HEK293 (cell line): ENCODE results near the gene DYNLT4.

ENCODE experiments used
- CTCF ChIA-PET: fragments of 350-600 bp; formaldehyde crosslinking; extraction: SDS; loops from one replicate; lab custom pipeline; 2021; ENCODE audit warnings: antibody characterized with exemption; lab: Yijun Ruan, JAX
- POLR2A ChIA-PET: fragments of 300-600 bp; formaldehyde crosslinking; extraction: SDS; loops from one replicate; lab custom pipeline; 2020; ENCODE audit warnings: antibody characterized with exemption, inconsistent platforms; lab: Yijun Ruan, JAX
- H3K27ac ChIP-seq: fragments of 200-500 bp; sonication (Bioruptor generic); 2 replicates; pipeline ENCODE4 v1.5.1; 2014; ENCODE audit warnings: low read depth, low read length, control low read depth, inconsistent platforms; ENCODE audit errors: extremely low read depth
- H3K36me3 ChIP-seq, 2 experiments: fragments of 200-500 bp in 1 of 2; sonication (Bioruptor generic) in 1 of 2; 1 replicate in 1 of 2; 2 replicates in 1 of 2; pipeline ENCODE4 v1.5.1; 2014 to 2017; ENCODE audit warnings: inconsistent platforms in 2 of 2, low read length in 2 of 2; ENCODE audit not compliant: control insufficient read depth in 2 of 2, insufficient read depth in 1 of 2
- H3K4me1 ChIP-seq: fragments of 200-500 bp; sonication (Bioruptor generic); 2 replicates; pipeline ENCODE4 v1.5.1; 2014; ENCODE audit warnings: mild to moderate bottlenecking, low read length, inconsistent platforms; ENCODE audit not compliant: control insufficient read depth, insufficient read depth
- H3K4me3 ChIP-seq: 2 replicates; pipeline ENCODE4 v1.5.1; 2011; ENCODE audit warnings: low read depth, mild to moderate bottlenecking, control low read depth, low read length, moderate library complexity
- H3K9me3 ChIP-seq: fragments of 200-500 bp; sonication (Bioruptor generic); 2 replicates; pipeline ENCODE4 v1.5.1; 2014; ENCODE audit warnings: low read depth, low read length, inconsistent platforms; ENCODE audit not compliant: control insufficient read depth, insufficient read depth
- CTCF ChIP-seq: fragments of 450-650 bp; formaldehyde crosslinking; IDR thresholded peaks from 2 replicates; pipeline ENCODE4 v1.5.1; 2016; ENCODE audit warnings: missing biosample characterization, missing genetic modification characterization
- GFI1B ChIP-seq: fragments of 450-650 bp; formaldehyde crosslinking; IDR thresholded peaks from 2 replicates; pipeline ENCODE4 v1.5.1; 2016; ENCODE audit warnings: missing biosample characterization, missing genetic modification characterization
- KLF10 ChIP-seq: fragments of 450-650 bp; IDR thresholded peaks from 2 replicates; pipeline ENCODE4 v1.5.1; 2018; ENCODE audit warnings: missing biosample characterization, mild to moderate bottlenecking, missing genetic modification characterization
- SP7 ChIP-seq: fragments of 450-650 bp; formaldehyde crosslinking; IDR thresholded peaks from 2 replicates; pipeline ENCODE4 v1.5.1; 2016; ENCODE audit warnings: missing biosample characterization, missing genetic modification characterization
- ZBTB17 ChIP-seq: fragments of 450-650 bp; formaldehyde crosslinking; IDR thresholded peaks from 2 replicates; pipeline ENCODE4 v1.5.1; 2016; ENCODE audit warnings: missing biosample characterization, missing genetic modification characterization
- ZBTB20 ChIP-seq: fragments of 450-650 bp; formaldehyde crosslinking; IDR thresholded peaks from 2 replicates; pipeline ENCODE4 v1.5.1; 2016; ENCODE audit warnings: missing biosample characterization, missing genetic modification characterization
- ZBTB44 ChIP-seq: fragments of 450-650 bp; IDR thresholded peaks from 2 replicates; pipeline ENCODE4 v1.5.1; 2018; ENCODE audit warnings: missing biosample characterization, mild to moderate bottlenecking, missing genetic modification characterization
- ZIC2 ChIP-seq: fragments of 450-650 bp; formaldehyde crosslinking; IDR thresholded peaks from 2 replicates; pipeline ENCODE4 v1.5.1; 2016; ENCODE audit warnings: missing biosample characterization, missing genetic modification characterization
- ZNF335 ChIP-seq: fragments of 450-650 bp; formaldehyde crosslinking; conservative IDR thresholded peaks from 2 replicates; pipeline ENCODE4 v1.5.1; 2016; ENCODE audit warnings: missing biosample characterization, missing genetic modification characterization
- ZNF354C ChIP-seq: fragments of 450-650 bp; formaldehyde crosslinking; IDR thresholded peaks from 2 replicates; pipeline ENCODE4 v1.5.1; 2016; ENCODE audit warnings: missing biosample characterization, missing genetic modification characterization, low read depth, borderline replicate concordance
- ZNF518A ChIP-seq: fragments of 450-650 bp; formaldehyde crosslinking; conservative IDR thresholded peaks from 2 replicates; pipeline ENCODE4 v1.5.1; 2016; ENCODE audit warnings: low read depth, missing biosample characterization, missing genetic modification characterization
- ZNF600 ChIP-seq: fragments of 450-650 bp; formaldehyde crosslinking; IDR thresholded peaks from 2 replicates; pipeline ENCODE4 v1.5.1; 2016; ENCODE audit warnings: missing biosample characterization, missing genetic modification characterization
- ZNF701 ChIP-seq: fragments of 450-650 bp; formaldehyde crosslinking; IDR thresholded peaks from 2 replicates; pipeline ENCODE4 v1.5.1; 2016; ENCODE audit warnings: missing biosample characterization, missing genetic modification characterization
- TF ChIP-seq, protein P1 (sequence below): fragments of 450-650 bp; formaldehyde crosslinking; IDR thresholded peaks from 2 replicates; pipeline ENCODE4 v1.5.1; 2016; ENCODE audit warnings: missing biosample characterization, missing genetic modification characterization
- TF ChIP-seq, protein P2 (sequence below): fragments of 450-650 bp; formaldehyde crosslinking; IDR thresholded peaks from 2 replicates; pipeline ENCODE4 v1.5.1; 2016; ENCODE audit warnings: missing biosample characterization, missing genetic modification characterization
- TF ChIP-seq, protein P3 (sequence below): fragments of 450-650 bp; formaldehyde crosslinking; IDR thresholded peaks from 2 replicates; pipeline ENCODE4 v1.5.1; 2016; ENCODE audit warnings: missing biosample characterization, missing genetic modification characterization

Gene DYNLT4

GRCh38 chr1:44819608-44820327 lies 12.6 kb upstream of the DYNLT4 start (continued):
- TF ChIP-seq, protein P1, sequence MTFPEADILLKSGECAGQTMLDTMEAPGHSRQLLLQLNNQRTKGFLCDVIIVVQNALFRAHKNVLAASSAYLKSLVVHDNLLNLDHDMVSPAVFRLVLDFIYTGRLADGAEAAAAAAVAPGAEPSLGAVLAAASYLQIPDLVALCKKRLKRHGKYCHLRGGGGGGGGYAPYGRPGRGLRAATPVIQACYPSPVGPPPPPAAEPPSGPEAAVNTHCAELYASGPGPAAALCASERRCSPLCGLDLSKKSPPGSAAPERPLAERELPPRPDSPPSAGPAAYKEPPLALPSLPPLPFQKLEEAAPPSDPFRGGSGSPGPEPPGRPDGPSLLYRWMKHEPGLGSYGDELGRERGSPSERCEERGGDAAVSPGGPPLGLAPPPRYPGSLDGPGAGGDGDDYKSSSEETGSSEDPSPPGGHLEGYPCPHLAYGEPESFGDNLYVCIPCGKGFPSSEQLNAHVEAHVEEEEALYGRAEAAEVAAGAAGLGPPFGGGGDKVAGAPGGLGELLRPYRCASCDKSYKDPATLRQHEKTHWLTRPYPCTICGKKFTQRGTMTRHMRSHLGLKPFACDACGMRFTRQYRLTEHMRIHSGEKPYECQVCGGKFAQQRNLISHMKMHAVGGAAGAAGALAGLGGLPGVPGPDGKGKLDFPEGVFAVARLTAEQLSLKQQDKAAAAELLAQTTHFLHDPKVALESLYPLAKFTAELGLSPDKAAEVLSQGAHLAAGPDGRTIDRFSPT (tag by site-specific recombination), result peak; percentile 55; the same call in 1 of the 2 replicates
- no peak for TF ChIP-seq ZNF354C
- no peak for TF ChIP-seq ZBTB20 (tag by site-specific recombination)
- no peak; the same call in 1 of the 2 replicates for TF ChIP-seq ZNF335 (tag by site-specific recombination)
- TF ChIP-seq, protein P2, sequence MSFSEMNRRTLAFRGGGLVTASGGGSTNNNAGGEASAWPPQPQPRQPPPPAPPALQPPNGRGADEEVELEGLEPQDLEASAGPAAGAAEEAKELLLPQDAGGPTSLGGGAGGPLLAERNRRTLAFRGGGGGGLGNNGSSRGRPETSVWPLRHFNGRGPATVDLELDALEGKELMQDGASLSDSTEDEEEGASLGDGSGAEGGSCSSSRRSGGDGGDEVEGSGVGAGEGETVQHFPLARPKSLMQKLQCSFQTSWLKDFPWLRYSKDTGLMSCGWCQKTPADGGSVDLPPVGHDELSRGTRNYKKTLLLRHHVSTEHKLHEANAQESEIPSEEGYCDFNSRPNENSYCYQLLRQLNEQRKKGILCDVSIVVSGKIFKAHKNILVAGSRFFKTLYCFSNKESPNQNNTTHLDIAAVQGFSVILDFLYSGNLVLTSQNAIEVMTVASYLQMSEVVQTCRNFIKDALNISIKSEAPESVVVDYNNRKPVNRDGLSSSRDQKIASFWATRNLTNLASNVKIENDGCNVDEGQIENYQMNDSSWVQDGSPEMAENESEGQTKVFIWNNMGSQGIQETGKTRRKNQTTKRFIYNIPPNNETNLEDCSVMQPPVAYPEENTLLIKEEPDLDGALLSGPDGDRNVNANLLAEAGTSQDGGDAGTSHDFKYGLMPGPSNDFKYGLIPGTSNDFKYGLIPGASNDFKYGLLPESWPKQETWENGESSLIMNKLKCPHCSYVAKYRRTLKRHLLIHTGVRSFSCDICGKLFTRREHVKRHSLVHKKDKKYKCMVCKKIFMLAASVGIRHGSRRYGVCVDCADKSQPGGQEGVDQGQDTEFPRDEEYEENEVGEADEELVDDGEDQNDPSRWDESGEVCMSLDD (tag by site-specific recombination), result no peak
- peak; percentile 73 for TF ChIP-seq SP7 (tag by site-specific recombination)
- TF ChIP-seq, protein P3, sequence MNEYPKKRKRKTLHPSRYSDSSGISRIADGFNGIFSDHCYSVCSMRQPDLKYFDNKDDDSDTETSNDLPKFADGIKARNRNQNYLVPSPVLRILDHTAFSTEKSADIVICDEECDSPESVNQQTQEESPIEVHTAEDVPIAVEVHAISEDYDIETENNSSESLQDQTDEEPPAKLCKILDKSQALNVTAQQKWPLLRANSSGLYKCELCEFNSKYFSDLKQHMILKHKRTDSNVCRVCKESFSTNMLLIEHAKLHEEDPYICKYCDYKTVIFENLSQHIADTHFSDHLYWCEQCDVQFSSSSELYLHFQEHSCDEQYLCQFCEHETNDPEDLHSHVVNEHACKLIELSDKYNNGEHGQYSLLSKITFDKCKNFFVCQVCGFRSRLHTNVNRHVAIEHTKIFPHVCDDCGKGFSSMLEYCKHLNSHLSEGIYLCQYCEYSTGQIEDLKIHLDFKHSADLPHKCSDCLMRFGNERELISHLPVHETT (tag by site-specific recombination), result no peak; the same call in 1 of the 2 replicates
- TF ChIP-seq, all 188 proteins: peak for 44

GRCh38 chr1:44819196-44819607 lies 12.1 kb upstream of the DYNLT4 start:
- Histone ChIP-seq H3K9me3 (no peaks in the 10 kb centered on the region), H3K4me3 (peak overlapping the region; percentile 5), H3K4me1 (no peaks in the 10 kb centered on the region), H3K27ac (peak overlapping the region; percentile 0; the same call in 1 of the 2 replicates), H3K36me3 (peaks cover 0 to 11% of the 10 kb centered on the region in 2 experiments; a peak in 1 of 3 replicates)
- CTCF ChIA-PET, result interaction anchor here (0.6 to 3.2 kb wide), 8 partner anchors 10 to 677 kb away, joined by 3 to 28 read pairs (median 4); partner anchors contain the start of gene PLK3
- POLR2A ChIA-PET, result interaction anchor here (0.7 to 6.1 kb wide), 22 partner anchors 11 to 1428 kb away, joined by 3 to 84 read pairs (median 6); partner anchors contain the start of genes BEST4, BTBD19, DYNLT4 and HECTD3
- peak; percentile 30; the same call in 1 of the 2 replicates for TF ChIP-seq ZBTB17 (tag by site-specific recombination)
- no peak for TF ChIP-seq KLF10 (tag by site-specific recombination)
- 0 out of 2 replicates have a peak, but pooled peaks have one; percentile 17 for TF ChIP-seq ZNF600 (tag by site-specific recombination)
- no peak for TF ChIP-seq ZNF518A (tag by site-specific recombination)
- peak; percentile 53; the same call in 1 of the 2 replicates for TF ChIP-seq CTCF
- TF ChIP-seq ZBTB44, result peak; percentile 54
- 0 out of 2 replicates have a peak, but pooled peaks have one; percentile 7 for TF ChIP-seq SP7 (tag by site-specific recombination)
- TF ChIP-seq ZIC2 (tag by site-specific recombination), result no peak
- TF ChIP-seq GFI1B, result peak; percentile 26; the same call in 1 of the 2 replicates
- no peak for TF ChIP-seq ZNF701 (tag by site-specific recombination)
